GM12878 (cell line): ENCODE measurements around the gene SCLY. TPM values are rescaled to one million over a fixed set of nuclear protein-coding genes. Genes with fewer than 3 reads are reported as not detected.

Experiments
- ATAC-seq: fragments of 200-7000 bp; cut with Tn5 transposase; 3 replicates; pipeline ENCODE4 v1.9.1; 2020; ENCODE audit warnings: mild to moderate bottlenecking, moderate library complexity
- BruUV-seq: library from RNA; stranded (reverse); fragments of 400-500 nt; replicated peaks from 2 replicates; lab custom pipeline; 2021; lab: Mats Ljungman, UMichigan
- CTCF ChIA-PET: fragments of 300-600 bp; sonication (Branson Sonifier 250); formaldehyde crosslinking; extraction: SDS; loops from one replicate; lab custom pipeline; 2021; ENCODE audit warnings: inconsistent platforms; lab: Yijun Ruan, JAX
- POLR2A ChIA-PET: fragments of 350-600 bp; formaldehyde crosslinking; extraction: SDS; loops from one replicate; lab custom pipeline; 2021; ENCODE audit warnings: inconsistent platforms; lab: Charles Lee
- RAD21 ChIA-PET: fragments of 300-600 bp; sonication (Branson Sonifier 250); formaldehyde crosslinking; loops from one replicate; lab custom pipeline; 2023; ENCODE audit warnings: antibody characterized with exemption; ENCODE audit not compliant: unreplicated experiment; lab: Charles Lee
- SMC1A ChIA-PET: fragments of 300-600 bp; sonication (Branson Sonifier 250); formaldehyde crosslinking; loops from one replicate; lab custom pipeline; 2023; ENCODE audit not compliant: unreplicated experiment, uncharacterized antibody; lab: Charles Lee
- DNase-seq: peaks from one replicate; pipeline ENCODE4 v3.0.0-alpha.2; 2011; ENCODE audit warnings: low read depth, low spot score
- FAIRE-seq: peaks from 3 replicates; lab custom pipeline; 2011; peaks lifted over from hg19 to GRCh38; lab: Jason Lieb, UNC
- H2AFZ ChIP-seq: 2 replicates; pipeline ENCODE4 v1.6.0; 2011; ENCODE audit warnings: low read depth, low read length, control low read depth; ENCODE audit not compliant: control insufficient read depth
- H3K27ac ChIP-seq: 2 replicates; pipeline ENCODE4 v1.5.1; 2011; ENCODE audit warnings: control low read depth; ENCODE audit not compliant: control insufficient read depth, insufficient read depth
- H3K27me3 ChIP-seq, 2 experiments: replicated peaks in 1 of 2; 2 replicates each; pipeline versions ENCODE4 v1.6.0 to v1.6.1; 2011; ENCODE audit warnings: low read length in 1 of 2; ENCODE audit not compliant: control insufficient read depth in 2 of 2, insufficient read depth in 2 of 2
- H3K36me3 ChIP-seq, 2 experiments: 2 replicates each; pipeline ENCODE4 v1.5.1; 2011; ENCODE audit warnings: low read length in 1 of 2; ENCODE audit not compliant: control insufficient read depth in 2 of 2, insufficient read depth in 2 of 2
- H3K4me1 ChIP-seq: 2 replicates; pipeline ENCODE4 v1.6.1; 2011; ENCODE audit warnings: mild to moderate bottlenecking, low read length, moderate library complexity, mixed read lengths; ENCODE audit not compliant: control insufficient read depth, insufficient read depth
- H3K4me2 ChIP-seq: 2 replicates; pipeline ENCODE4 v1.6.0; 2011; ENCODE audit warnings: control low read depth; ENCODE audit not compliant: control insufficient read depth, insufficient read depth
- H3K4me3 ChIP-seq: fragments of 200-600 bp; sonication (generic); 2 replicates; pipeline ENCODE4 v1.5.1; 2016
- H3K79me2 ChIP-seq: 2 replicates; pipeline ENCODE4 v1.6.0; 2011; ENCODE audit warnings: low read length; ENCODE audit not compliant: control insufficient read depth, insufficient read depth
- H3K9ac ChIP-seq: 2 replicates; pipeline ENCODE4 v1.8.0; 2011; ENCODE audit warnings: low read length, control low read depth, mixed read lengths; ENCODE audit not compliant: control insufficient read depth, insufficient read depth
- H3K9me3 ChIP-seq: replicated peaks from 3 replicates; pipeline ENCODE4 v1.5.1; 2011; ENCODE audit warnings: mild to moderate bottlenecking, low read length; ENCODE audit not compliant: control insufficient read depth, insufficient read depth
- H4K20me1 ChIP-seq: 2 replicates; pipeline ENCODE4 v1.6.0; 2011; ENCODE audit not compliant: control insufficient read depth, insufficient read depth
- BACH1 ChIP-seq: fragments of 450-650 bp; IDR thresholded peaks from 2 replicates; pipeline ENCODE4 v1.6.1; 2017; ENCODE audit warnings: mild to moderate bottlenecking, borderline replicate concordance
- CREB1 ChIP-seq: IDR thresholded peaks from 2 replicates; pipeline ENCODE4 v1.6.1; 2012; ENCODE audit warnings: low read depth, mild to moderate bottlenecking, inconsistent platforms
- EP300 ChIP-seq, 2 experiments: fragments of 150-350 bp in 1 of 2; IDR thresholded peaks; 2 replicates each; pipeline ENCODE4 v1.6.1; 2011 to 2012; ENCODE audit warnings: low read depth in 2 of 2, low read length in 2 of 2, borderline replicate concordance in 1 of 2, improper control_type of control experiment in 1 of 2, inconsistent platforms in 1 of 2; ENCODE audit not compliant: control insufficient read depth in 1 of 2
- NR2F1 ChIP-seq: fragments of 450-650 bp; conservative IDR thresholded peaks from 2 replicates; pipeline ENCODE4 v1.6.1; 2017; ENCODE audit warnings: mild to moderate bottlenecking
- PML ChIP-seq: IDR thresholded peaks from 2 replicates; pipeline ENCODE4 v1.6.1; 2012; ENCODE audit warnings: low read length, inconsistent platforms
- RUNX3 ChIP-seq: IDR thresholded peaks from 2 replicates; pipeline ENCODE4 v1.6.1; 2012; ENCODE audit warnings: low read length, inconsistent platforms
- ZNF24 ChIP-seq: fragments of 450-650 bp; IDR thresholded peaks from 2 replicates; pipeline ENCODE4 v1.6.1; 2017; ENCODE audit warnings: antibody characterized with exemption, mild to moderate bottlenecking
- WGBS: methylation state at CpG from one replicate; pipeline ENCODE4 v1.1.6; 2016; ENCODE audit warnings: low lambda C conversion rate; ENCODE audit not compliant: insufficient replicate concordance, insufficient coverage; ENCODE audit errors: missing lambda C conversion rate; 5-methylcytosine and 5-hydroxymethylcytosine counted together
- in situ Hi-C: fragments of 300-500 bp; cut with MboI; formaldehyde crosslinking; loops from 9 replicates; pipeline ENCODE4 v1.14.3; 2018; ENCODE audit warnings: mixed read lengths
- intact Hi-C: fragments of 100-400 bp; cut with micrococcal nuclease; formaldehyde crosslinking; loops from one replicate; pipeline ENCODE4 v1.14.2; 2022; ENCODE audit not compliant: unreplicated experiment
- polyA plus RNA-seq, 11 experiments: library from polyadenylated mRNA; depleted of rRNA in 4 of 11; unstranded in 6 of 11; stranded (reverse) in 5 of 11; fragments of >200 nt; fragmentation: Nextera tagmentation in 4 of 11; fragmentation: Illumina TruSeq in 1 of 11; extraction: Ambion mirVana in 4 of 11; extraction: Trizol in 1 of 11; gene quantifications; 1 replicate in 1 of 11; 2 replicates in 10 of 11; pipeline versions ENCODE4 v1.2.1 to v1.2.3, GENCODE V29; 2011 to 2016; ENCODE audit warnings: inconsistent platforms in 2 of 11, missing spikeins in 2 of 11, low read depth in 1 of 11
- total RNA-seq, 4 experiments: library from RNA; depleted of rRNA in 3 of 4; stranded (reverse); fragments of >200 nt in 3 of 4; fragmentation: Illumina TruSeq in 1 of 4; extraction: Trizol in 1 of 4; gene quantifications; 2 replicates each; pipeline versions ENCODE4 v1.2.1 to v1.2.3, GENCODE V29; 2013 to 2021
- TF ChIP-seq, protein P1 (sequence below): fragments of 450-650 bp; IDR thresholded peaks from 2 replicates; pipeline ENCODE4 v1.6.1; 2018; ENCODE audit warnings: borderline replicate concordance, mild to moderate bottlenecking; ENCODE audit not compliant: partially characterized antibody
- TF ChIP-seq, protein P2 (sequence below): fragments of 450-650 bp; IDR thresholded peaks from 2 replicates; pipeline ENCODE4 v1.6.1; 2016; ENCODE audit warnings: mild to moderate bottlenecking
- TF ChIP-seq, protein P3 (sequence below): fragments of 450-650 bp; IDR thresholded peaks from 2 replicates; pipeline ENCODE4 v1.6.1; 2016; ENCODE audit warnings: mild to moderate bottlenecking, moderate library complexity, borderline replicate concordance
- TF ChIP-seq, protein P4 (sequence below): IDR thresholded peaks from 2 replicates; pipeline ENCODE4 v1.6.1; 2011; ENCODE audit warnings: borderline replicate concordance, low read depth, mild to moderate bottlenecking, moderate library complexity, mixed read lengths, low read length; ENCODE audit not compliant: insufficient read depth; ENCODE audit errors: extremely low read length

SCLY gene
- total and polyA plus RNA-seq, 10 of the 15 experiments (the other 5 are each of a cell fraction or from before 2014, with no cell fraction given) = 3.3 to 49.1 (median 32.3) TPM

DNA sequence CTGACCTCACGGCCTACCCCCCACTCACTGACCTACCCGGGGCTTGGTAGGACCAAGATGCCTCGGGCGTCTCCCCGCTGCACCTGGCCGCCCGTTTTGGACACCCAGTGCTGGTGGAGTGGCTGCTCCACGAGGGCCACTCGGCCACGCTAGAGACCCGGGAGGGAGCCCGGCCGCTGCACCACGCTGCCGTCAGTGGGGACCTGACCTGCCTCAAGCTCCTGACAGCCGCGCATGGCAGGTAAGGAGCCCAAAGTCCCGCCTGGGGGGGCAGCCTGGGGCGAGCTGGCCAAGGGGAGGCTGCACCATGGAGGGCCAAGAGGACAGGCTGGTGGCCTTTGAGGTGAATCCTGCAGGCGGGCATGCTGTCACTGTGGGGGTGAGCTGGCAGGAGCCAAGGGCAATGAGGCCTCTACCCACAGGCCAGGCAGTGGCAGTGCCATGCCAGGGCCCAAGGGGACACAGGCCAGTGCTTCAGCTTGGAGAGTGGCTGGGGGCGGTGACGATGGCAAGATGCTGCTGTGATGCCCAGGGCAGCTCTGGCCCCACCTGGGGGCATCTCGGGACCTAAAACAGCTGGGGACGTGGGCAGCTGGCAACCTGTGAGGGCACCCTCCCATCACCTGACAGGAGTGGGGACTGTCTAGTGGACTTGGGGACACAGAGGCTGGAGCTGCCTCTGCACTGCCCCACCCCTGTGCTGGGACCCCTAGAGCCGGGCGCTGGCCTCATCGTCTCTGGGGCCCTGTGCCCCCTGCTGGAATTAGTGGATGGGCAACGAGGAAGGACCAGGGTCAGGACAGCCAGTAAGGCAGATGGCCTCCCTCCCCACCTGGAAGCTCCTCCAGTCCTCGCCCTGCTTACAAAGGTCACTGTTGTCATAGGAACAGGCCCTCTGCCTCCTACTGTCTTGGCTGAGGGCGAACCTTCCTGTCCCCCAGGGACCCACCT lies 41.4 kb downstream of the SCLY start:
- H3K27ac ChIP-seq = no peak overlapping the region
- ChIA-PET SMC1A (no interaction called here), CTCF (no interaction called here), POLR2A (no interaction called here), RAD21 (no interaction called here)
- FAIRE-seq = no peak
- no peaks in the 10 kb centered on the region for H4K20me1 ChIP-seq
- H3K9ac ChIP-seq = no peak overlapping the region
- in situ Hi-C loops (no loop called here), intact Hi-C loops (no loop called here)
- TF ChIP-seq EP300 (IDR thresholded peaks at IDR 0.05; ENCODE audit: borderline replicate concordance in 1 of 2, control insufficient read depth in 1 of 2, low read depth in 2 of 2, low read length in 2 of 2) (no peak), ZNF24 (no peak), CREB1 (no peak), BACH1 (no peak), PML (no peak), NR2F1 (no peak), RUNX3 (no peak)
- TF ChIP-seq, protein P1, sequence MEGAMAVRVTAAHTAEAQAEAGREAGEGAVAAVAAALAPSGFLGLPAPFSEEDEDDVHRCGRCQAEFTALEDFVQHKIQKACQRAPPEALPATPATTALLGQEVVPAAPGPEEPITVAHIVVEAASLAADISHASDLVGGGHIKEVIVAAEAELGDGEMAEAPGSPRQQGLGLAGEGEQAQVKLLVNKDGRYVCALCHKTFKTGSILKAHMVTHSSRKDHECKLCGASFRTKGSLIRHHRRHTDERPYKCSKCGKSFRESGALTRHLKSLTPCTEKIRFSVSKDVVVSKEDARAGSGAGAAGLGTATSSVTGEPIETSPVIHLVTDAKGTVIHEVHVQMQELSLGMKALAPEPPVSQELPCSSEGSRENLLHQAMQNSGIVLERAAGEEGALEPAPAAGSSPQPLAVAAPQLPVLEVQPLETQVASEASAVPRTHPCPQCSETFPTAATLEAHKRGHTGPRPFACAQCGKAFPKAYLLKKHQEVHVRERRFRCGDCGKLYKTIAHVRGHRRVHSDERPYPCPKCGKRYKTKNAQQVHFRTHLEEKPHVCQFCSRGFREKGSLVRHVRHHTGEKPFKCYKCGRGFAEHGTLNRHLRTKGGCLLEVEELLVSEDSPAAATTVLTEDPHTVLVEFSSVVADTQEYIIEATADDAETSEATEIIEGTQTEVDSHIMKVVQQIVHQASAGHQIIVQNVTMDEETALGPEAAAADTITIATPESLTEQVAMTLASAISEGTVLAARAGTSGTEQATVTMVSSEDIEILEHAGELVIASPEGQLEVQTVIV = no peak
- TF ChIP-seq, protein P2, sequence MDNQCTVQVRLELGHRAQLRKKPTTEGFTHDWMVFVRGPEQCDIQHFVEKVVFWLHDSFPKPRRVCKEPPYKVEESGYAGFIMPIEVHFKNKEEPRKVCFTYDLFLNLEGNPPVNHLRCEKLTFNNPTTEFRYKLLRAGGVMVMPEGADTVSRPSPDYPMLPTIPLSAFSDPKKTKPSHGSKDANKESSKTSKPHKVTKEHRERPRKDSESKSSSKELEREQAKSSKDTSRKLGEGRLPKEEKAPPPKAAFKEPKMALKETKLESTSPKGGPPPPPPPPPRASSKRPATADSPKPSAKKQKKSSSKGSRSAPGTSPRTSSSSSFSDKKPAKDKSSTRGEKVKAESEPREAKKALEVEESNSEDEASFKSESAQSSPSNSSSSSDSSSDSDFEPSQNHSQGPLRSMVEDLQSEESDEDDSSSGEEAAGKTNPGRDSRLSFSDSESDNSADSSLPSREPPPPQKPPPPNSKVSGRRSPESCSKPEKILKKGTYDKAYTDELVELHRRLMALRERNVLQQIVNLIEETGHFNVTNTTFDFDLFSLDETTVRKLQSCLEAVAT = no peak
- TF ChIP-seq, protein P3, sequence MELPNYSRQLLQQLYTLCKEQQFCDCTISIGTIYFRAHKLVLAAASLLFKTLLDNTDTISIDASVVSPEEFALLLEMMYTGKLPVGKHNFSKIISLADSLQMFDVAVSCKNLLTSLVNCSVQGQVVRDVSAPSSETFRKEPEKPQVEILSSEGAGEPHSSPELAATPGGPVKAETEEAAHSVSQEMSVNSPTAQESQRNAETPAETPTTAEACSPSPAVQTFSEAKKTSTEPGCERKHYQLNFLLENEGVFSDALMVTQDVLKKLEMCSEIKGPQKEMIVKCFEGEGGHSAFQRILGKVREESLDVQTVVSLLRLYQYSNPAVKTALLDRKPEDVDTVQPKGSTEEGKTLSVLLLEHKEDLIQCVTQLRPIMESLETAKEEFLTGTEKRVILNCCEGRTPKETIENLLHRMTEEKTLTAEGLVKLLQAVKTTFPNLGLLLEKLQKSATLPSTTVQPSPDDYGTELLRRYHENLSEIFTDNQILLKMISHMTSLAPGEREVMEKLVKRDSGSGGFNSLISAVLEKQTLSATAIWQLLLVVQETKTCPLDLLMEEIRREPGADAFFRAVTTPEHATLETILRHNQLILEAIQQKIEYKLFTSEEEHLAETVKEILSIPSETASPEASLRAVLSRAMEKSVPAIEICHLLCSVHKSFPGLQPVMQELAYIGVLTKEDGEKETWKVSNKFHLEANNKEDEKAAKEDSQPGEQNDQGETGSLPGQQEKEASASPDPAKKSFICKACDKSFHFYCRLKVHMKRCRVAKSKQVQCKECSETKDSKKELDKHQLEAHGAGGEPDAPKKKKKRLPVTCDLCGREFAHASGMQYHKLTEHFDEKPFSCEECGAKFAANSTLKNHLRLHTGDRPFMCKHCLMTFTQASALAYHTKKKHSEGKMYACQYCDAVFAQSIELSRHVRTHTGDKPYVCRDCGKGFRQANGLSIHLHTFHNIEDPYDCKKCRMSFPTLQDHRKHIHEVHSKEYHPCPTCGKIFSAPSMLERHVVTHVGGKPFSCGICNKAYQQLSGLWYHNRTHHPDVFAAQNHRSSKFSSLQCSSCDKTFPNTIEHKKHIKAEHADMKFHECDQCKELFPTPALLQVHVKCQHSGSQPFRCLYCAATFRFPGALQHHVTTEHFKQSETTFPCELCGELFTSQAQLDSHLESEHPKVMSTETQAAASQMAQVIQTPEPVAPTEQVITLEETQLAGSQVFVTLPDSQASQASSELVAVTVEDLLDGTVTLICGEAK = no peak
- TF ChIP-seq, protein P4, sequence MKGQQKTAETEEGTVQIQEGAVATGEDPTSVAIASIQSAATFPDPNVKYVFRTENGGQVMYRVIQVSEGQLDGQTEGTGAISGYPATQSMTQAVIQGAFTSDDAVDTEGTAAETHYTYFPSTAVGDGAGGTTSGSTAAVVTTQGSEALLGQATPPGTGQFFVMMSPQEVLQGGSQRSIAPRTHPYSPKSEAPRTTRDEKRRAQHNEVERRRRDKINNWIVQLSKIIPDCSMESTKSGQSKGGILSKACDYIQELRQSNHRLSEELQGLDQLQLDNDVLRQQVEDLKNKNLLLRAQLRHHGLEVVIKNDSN = no peak
- H2AFZ ChIP-seq = no peak overlapping the region
- 54% methylated on average over 28 of the region's 30 CpGs for WGBS
- BruUV-seq = no TSS peak
- no peaks in the 10 kb centered on the region for H3K9me3 ChIP-seq
- ATAC-seq = no peak
- H3K27me3 ChIP-seq = no peaks in the 10 kb centered on the region
- no peak overlapping the region for H3K4me3 ChIP-seq
- H3K36me3 ChIP-seq = no peaks in the 10 kb centered on the region
- no peak overlapping the region for H3K4me2 ChIP-seq
- H3K79me2 ChIP-seq = no peaks in the 10 kb centered on the region
- H3K4me1 ChIP-seq = peaks cover 15% of the 10 kb centered on the region
- DNase-seq = no peak
